Middle frontal gyrus (tissue), 1 donor: Measurements from ENCODE around the gene CMSS1.
"Not testable (repeated sequence)": the region's sequence is repeated elsewhere in the genome, so short reads cannot be mapped to it uniquely, and the experiment has no call there.

ENCODE experiments used
- DNase-seq: peaks from one replicate; pipeline ENCODE4 v3.0.0-alpha.2; 2015; ENCODE audit warnings: low spot score; ENCODE audit errors: extremely low spot score

CMSS1 gene

GRCh38 chr3:100221159-100221558 is 403.5 kb downstream of the CMSS1 start:
- DNase-seq: no peak

- DNase-seq: no peak
These were observed 407.5 kb downstream of the CMSS1 start for GRCh38 chr3:100225193-100225592.

- DNase-seq: no peak
These were observed 408.2 kb downstream of the CMSS1 start for GRCh38 chr3:100225883-100226282.

GRCh38 chr3:100226712-100227429 is 409.2 kb downstream of the CMSS1 start:
- no peak for DNase-seq

- DNase-seq: no peak
These were observed 409.9 kb downstream of the CMSS1 start for GRCh38 chr3:100227511-100227921.

GRCh38 chr3:100228247-100228646 is 410.6 kb downstream of the CMSS1 start:
- DNase-seq: no peak

GRCh38 chr3:100229188-100229587 is 411.5 kb downstream of the CMSS1 start:
- not testable (repeated sequence) for DNase-seq

- no peak for DNase-seq
These were observed 413.0 kb downstream of the CMSS1 start for GRCh38 chr3:100230710-100231109.
